GM12878 (cell line): ENCODE measurements around the gene NR2F2. TPM values are rescaled to one million over a fixed set of nuclear protein-coding genes. Genes with fewer than 3 reads are reported as not detected.

ENCODE experiments used
- ATAC-seq: fragments of 200-7000 bp; cut with Tn5 transposase; 3 replicates; pipeline ENCODE4 v1.9.1; 2020; ENCODE audit warnings: mild to moderate bottlenecking, moderate library complexity
- BruUV-seq: library from RNA; stranded (reverse); fragments of 400-500 nt; replicated peaks from 2 replicates; lab custom pipeline; 2021; lab: Mats Ljungman, UMichigan
- CTCF ChIA-PET: fragments of 300-600 bp; sonication (Branson Sonifier 250); formaldehyde crosslinking; extraction: SDS; loops from one replicate; lab custom pipeline; 2021; ENCODE audit warnings: inconsistent platforms; lab: Yijun Ruan, JAX
- POLR2A ChIA-PET: fragments of 350-600 bp; formaldehyde crosslinking; extraction: SDS; loops from one replicate; lab custom pipeline; 2021; ENCODE audit warnings: inconsistent platforms; lab: Charles Lee
- RAD21 ChIA-PET: fragments of 300-600 bp; sonication (Branson Sonifier 250); formaldehyde crosslinking; loops from one replicate; lab custom pipeline; 2023; ENCODE audit warnings: antibody characterized with exemption; ENCODE audit not compliant: unreplicated experiment; lab: Charles Lee
- SMC1A ChIA-PET: fragments of 300-600 bp; sonication (Branson Sonifier 250); formaldehyde crosslinking; loops from one replicate; lab custom pipeline; 2023; ENCODE audit not compliant: unreplicated experiment, uncharacterized antibody; lab: Charles Lee
- DNase-seq: peaks from one replicate; pipeline ENCODE4 v3.0.0-alpha.2; 2011; ENCODE audit warnings: low read depth, low spot score
- FAIRE-seq: peaks from 3 replicates; lab custom pipeline; 2011; peaks lifted over from hg19 to GRCh38; lab: Jason Lieb, UNC
- H2AFZ ChIP-seq: 2 replicates; pipeline ENCODE4 v1.6.0; 2011; ENCODE audit warnings: low read depth, low read length, control low read depth; ENCODE audit not compliant: control insufficient read depth
- H3K27ac ChIP-seq: 2 replicates; pipeline ENCODE4 v1.5.1; 2011; ENCODE audit warnings: control low read depth; ENCODE audit not compliant: control insufficient read depth, insufficient read depth
- H3K27me3 ChIP-seq, 2 experiments: replicated peaks in 1 of 2; 2 replicates each; pipeline versions ENCODE4 v1.6.0 to v1.6.1; 2011; ENCODE audit warnings: low read length in 1 of 2; ENCODE audit not compliant: control insufficient read depth in 2 of 2, insufficient read depth in 2 of 2
- H3K36me3 ChIP-seq, 2 experiments: 2 replicates each; pipeline ENCODE4 v1.5.1; 2011; ENCODE audit warnings: low read length in 1 of 2; ENCODE audit not compliant: control insufficient read depth in 2 of 2, insufficient read depth in 2 of 2
- H3K4me1 ChIP-seq: 2 replicates; pipeline ENCODE4 v1.6.1; 2011; ENCODE audit warnings: mild to moderate bottlenecking, low read length, moderate library complexity, mixed read lengths; ENCODE audit not compliant: control insufficient read depth, insufficient read depth
- H3K4me2 ChIP-seq: 2 replicates; pipeline ENCODE4 v1.6.0; 2011; ENCODE audit warnings: control low read depth; ENCODE audit not compliant: control insufficient read depth, insufficient read depth
- H3K4me3 ChIP-seq: fragments of 200-600 bp; sonication (generic); 2 replicates; pipeline ENCODE4 v1.5.1; 2016
- H3K79me2 ChIP-seq: 2 replicates; pipeline ENCODE4 v1.6.0; 2011; ENCODE audit warnings: low read length; ENCODE audit not compliant: control insufficient read depth, insufficient read depth
- H3K9ac ChIP-seq: 2 replicates; pipeline ENCODE4 v1.8.0; 2011; ENCODE audit warnings: low read length, control low read depth, mixed read lengths; ENCODE audit not compliant: control insufficient read depth, insufficient read depth
- H3K9me3 ChIP-seq: replicated peaks from 3 replicates; pipeline ENCODE4 v1.5.1; 2011; ENCODE audit warnings: mild to moderate bottlenecking, low read length; ENCODE audit not compliant: control insufficient read depth, insufficient read depth
- H4K20me1 ChIP-seq: 2 replicates; pipeline ENCODE4 v1.6.0; 2011; ENCODE audit not compliant: control insufficient read depth, insufficient read depth
- CBX5 ChIP-seq: sonication (generic); IDR thresholded peaks from 2 replicates; pipeline ENCODE4 v1.6.1; 2016; ENCODE audit warnings: low read depth, moderate library complexity, mild to moderate bottlenecking, inconsistent platforms
- GABPA ChIP-seq: IDR thresholded peaks from 2 replicates; pipeline ENCODE4 v1.6.1; 2014; ENCODE audit warnings: antibody characterized with exemption, low read depth, mild to moderate bottlenecking, inconsistent platforms
- MYB ChIP-seq: fragments of 150-350 bp; IDR thresholded peaks from 2 replicates; pipeline ENCODE4 v1.6.1; 2014; ENCODE audit warnings: mild to moderate bottlenecking, low read depth, low read length, borderline replicate concordance
- NR2F1 ChIP-seq: fragments of 450-650 bp; conservative IDR thresholded peaks from 2 replicates; pipeline ENCODE4 v1.6.1; 2017; ENCODE audit warnings: mild to moderate bottlenecking
- PAX8 ChIP-seq: fragments of 450-650 bp; IDR thresholded peaks from 2 replicates; pipeline ENCODE4 v1.6.1; 2017; ENCODE audit warnings: mild to moderate bottlenecking, moderate library complexity
- SP1 ChIP-seq: IDR thresholded peaks from one replicate; pipeline ENCODE4 v1.6.1; 2011; ENCODE audit warnings: low read depth, low read length
- in situ Hi-C: fragments of 300-500 bp; cut with MboI; formaldehyde crosslinking; loops from 9 replicates; pipeline ENCODE4 v1.14.3; 2018; ENCODE audit warnings: mixed read lengths
- intact Hi-C: fragments of 100-400 bp; cut with micrococcal nuclease; formaldehyde crosslinking; loops from one replicate; pipeline ENCODE4 v1.14.2; 2022; ENCODE audit not compliant: unreplicated experiment
- polyA plus RNA-seq, 11 experiments: library from polyadenylated mRNA; depleted of rRNA in 4 of 11; unstranded in 6 of 11; stranded (reverse) in 5 of 11; fragments of >200 nt; fragmentation: Nextera tagmentation in 4 of 11; fragmentation: Illumina TruSeq in 1 of 11; extraction: Ambion mirVana in 4 of 11; extraction: Trizol in 1 of 11; gene quantifications; 1 replicate in 1 of 11; 2 replicates in 10 of 11; pipeline versions ENCODE4 v1.2.1 to v1.2.3, GENCODE V29; 2011 to 2016; ENCODE audit warnings: inconsistent platforms in 2 of 11, missing spikeins in 2 of 11, low read depth in 1 of 11
- total RNA-seq, 4 experiments: library from RNA; depleted of rRNA in 3 of 4; stranded (reverse); fragments of >200 nt in 3 of 4; fragmentation: Illumina TruSeq in 1 of 4; extraction: Trizol in 1 of 4; gene quantifications; 2 replicates each; pipeline versions ENCODE4 v1.2.1 to v1.2.3, GENCODE V29; 2013 to 2021
- TF ChIP-seq, protein P1 (sequence below): fragments of 450-650 bp; IDR thresholded peaks from 2 replicates; pipeline ENCODE4 v1.6.1; 2016; ENCODE audit warnings: mild to moderate bottlenecking

The NR2F2 gene
- total and polyA plus RNA-seq, 10 of the 15 experiments (the other 5 are each of a cell fraction or from before 2014, with no cell fraction given) = 1.1 to 10.1 (median 3.2) TPM

DNA sequence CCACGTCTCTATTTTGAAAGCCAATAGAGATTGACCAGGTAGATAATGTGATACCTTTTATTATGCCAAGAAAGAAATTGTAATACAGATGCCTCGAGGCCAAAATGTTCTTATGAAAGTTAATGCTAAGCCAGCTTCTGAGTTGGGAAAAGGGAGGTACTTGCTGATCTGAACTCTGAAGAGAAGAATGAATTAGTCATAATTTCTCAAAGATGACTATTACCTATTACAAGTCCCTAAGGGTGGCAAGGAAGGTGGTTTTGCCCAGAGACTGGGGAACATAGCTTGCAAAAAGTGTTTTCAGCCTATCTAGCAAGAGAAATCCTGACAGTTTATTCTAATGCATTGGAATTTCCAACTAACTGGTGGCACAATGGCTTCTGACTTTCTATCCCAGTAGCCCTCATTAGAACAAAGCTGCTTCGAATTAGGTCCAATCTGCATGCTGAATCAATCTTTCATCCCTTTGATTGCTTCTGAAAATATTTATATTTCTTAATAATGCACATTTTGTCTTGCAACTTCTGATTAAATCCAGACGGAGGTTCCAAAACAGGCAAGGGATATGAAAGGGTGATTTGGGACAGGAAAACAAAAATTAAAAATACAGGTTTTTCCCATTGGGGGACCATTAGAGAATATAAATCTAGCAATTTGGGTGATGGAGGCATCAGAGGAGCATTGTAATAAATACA lies 17.7 kb upstream of the NR2F2 start (continued):
- TF ChIP-seq SP1 = no peak
- no peak for TF ChIP-seq CBX5
- no peak for TF ChIP-seq GABPA

DNA sequence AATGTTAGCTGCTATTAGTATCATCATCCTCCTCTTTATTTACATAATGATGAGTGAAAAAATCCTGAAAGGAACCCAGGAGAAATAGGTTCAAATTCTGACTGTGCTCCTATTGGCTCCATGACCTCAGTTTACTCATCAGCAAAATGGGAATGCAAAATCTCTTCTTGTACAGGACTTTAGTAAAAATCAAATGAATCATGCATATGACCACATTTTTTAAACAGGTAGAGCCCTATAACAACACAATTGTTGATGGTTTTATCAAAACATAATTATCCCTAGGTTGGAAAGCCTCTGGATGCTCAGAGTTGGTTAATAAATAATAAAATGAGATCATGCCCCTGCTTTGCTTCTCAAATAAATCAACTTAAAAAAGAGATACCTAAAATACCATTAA lies 16.0 kb upstream of the NR2F2 start:
- Histone ChIP-seq H3K27ac (no peak overlapping the region), H3K79me2 (no peaks in the 10 kb centered on the region), H2AFZ (no peak overlapping the region), H4K20me1 (no peaks in the 10 kb centered on the region), H3K4me1 (no peaks in the 10 kb centered on the region), H3K36me3 (no peaks in the 10 kb centered on the region), H3K9me3 (no peaks in the 10 kb centered on the region), H3K4me2 (no peak overlapping the region), H3K27me3 (no peaks in the 10 kb centered on the region), H3K9ac (no peak overlapping the region), H3K4me3 (no peak overlapping the region)
- ChIA-PET SMC1A (interaction anchor here (0.9 to 1.4 kb wide), 2 partner anchors 27 to 35 kb away, joined by 3 read pairs; no protein-coding TSS in a partner anchor), RAD21 (interaction anchor here (1.0 to 1.2 kb wide), 2 partner anchors 12 to 1029 kb away, joined by 3 read pairs; no protein-coding TSS in a partner anchor), CTCF (interaction anchor here (0.6 kb wide), 1 partner anchor 166 kb away, joined by 3 read pairs; no protein-coding TSS in a partner anchor), POLR2A (interaction anchor here (0.6 to 1.2 kb wide), 2 partner anchors 14 to 20 kb away, joined by 3 read pairs; no protein-coding TSS in a partner anchor)
- in situ Hi-C loops (no loop called here), intact Hi-C loops (no loop called here)
- FAIRE-seq (no peak), DNase-seq (no peak), ATAC-seq (no peak)
- BruUV-seq = no TSS peak
- TF ChIP-seq MYB (no peak), NR2F1 (no peak), SP1 (no peak), PAX8 (no peak)
- TF ChIP-seq, protein P1, sequence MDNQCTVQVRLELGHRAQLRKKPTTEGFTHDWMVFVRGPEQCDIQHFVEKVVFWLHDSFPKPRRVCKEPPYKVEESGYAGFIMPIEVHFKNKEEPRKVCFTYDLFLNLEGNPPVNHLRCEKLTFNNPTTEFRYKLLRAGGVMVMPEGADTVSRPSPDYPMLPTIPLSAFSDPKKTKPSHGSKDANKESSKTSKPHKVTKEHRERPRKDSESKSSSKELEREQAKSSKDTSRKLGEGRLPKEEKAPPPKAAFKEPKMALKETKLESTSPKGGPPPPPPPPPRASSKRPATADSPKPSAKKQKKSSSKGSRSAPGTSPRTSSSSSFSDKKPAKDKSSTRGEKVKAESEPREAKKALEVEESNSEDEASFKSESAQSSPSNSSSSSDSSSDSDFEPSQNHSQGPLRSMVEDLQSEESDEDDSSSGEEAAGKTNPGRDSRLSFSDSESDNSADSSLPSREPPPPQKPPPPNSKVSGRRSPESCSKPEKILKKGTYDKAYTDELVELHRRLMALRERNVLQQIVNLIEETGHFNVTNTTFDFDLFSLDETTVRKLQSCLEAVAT = no peak
